Measurements from ENCODE around the gene MCF2L.
"Not testable (repeated sequence)": the region's sequence is repeated elsewhere in the genome, so short reads cannot be mapped to it uniquely, and the experiment has no call there.

The MCF2L gene

DNA sequence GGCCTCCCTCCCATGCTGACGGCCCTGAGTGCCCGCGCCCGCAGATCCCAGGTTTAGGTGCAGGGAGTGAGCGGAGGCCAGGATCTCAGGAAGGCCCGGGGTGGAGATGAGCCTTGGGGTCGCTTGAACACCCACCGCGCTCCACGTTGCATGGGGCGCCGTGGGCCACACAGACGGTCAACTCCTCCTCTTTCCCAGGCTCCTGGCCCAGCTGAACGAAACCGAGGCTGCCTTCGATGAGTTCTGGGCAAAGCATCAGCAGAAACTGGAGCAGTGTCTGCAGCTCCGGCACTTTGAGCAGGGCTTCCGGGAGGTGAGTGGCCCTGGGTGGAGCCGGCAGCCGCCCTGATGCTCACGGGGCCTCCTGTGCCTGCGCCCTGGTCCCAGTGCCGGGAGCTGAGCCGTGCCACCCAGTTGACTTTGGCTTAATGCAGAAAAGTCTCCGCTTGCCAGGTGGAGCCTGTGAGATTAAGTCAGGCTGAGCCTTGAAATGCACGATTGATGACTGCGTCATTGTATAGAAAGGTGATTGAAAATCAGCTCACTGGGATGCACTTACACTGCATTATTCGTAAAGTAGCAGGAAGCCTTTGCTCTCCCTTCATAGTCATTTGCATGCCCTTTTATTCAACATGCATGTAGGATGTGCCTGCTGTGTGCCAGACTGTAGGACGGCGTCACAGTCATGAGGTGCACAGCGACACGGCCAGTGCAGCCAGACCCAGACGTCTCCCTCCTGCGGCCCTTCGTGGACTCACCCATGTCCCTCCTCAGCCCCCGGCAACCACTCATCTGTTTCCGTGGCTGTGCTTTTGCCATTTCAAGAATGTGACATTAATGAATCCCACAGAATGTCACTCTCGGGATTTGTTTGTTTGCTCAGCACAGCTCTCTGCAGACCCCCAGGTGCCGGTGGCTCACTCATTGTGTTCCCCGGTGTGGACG lies 101.1 kb downstream of the MCF2L start:
- DNase-seq (ENCODE audit: low spot score), result no peak

DNA sequence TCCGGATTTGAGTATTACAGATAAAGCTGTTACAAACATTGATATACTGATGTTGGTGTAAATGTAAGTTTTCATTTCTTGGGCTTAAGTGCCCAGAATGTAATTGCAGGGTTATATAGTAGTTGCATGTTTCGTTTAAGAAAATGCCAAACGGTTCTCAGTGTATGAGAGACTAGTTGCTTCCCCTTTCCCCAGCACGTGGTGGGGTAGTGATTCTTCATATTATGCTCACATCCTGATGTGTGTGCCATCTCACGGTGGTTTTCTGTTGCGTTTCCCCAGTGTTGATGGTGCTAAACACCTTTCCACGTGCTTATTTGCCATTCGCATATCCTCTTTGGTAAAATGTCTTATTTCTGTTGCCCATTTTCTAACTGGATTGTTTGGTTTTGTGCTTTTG lies 101.8 kb downstream of the MCF2L start:
- no peak for DNase-seq (ENCODE audit: low spot score)

DNA sequence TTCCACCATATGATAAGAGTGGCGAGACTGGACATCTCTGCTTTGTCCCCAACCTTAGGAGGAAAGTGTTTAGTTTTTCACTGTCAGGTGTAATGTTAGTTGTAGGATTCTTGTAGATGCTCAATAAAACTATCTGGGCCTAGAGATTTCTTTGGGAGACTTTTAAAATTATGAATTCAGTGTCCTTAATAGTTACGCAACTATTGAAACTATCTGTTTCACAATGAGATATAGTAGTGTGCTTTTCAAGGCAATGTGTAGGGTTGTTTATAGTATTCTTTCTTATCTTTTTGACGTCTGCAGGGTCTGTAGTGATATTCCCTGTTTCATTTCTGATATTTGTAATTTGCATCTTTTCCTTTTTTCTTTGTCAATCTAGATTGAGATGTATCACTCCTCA lies 103.4 kb downstream of the MCF2L start:
- DNase-seq (ENCODE audit: low spot score), result no peak

DNA sequence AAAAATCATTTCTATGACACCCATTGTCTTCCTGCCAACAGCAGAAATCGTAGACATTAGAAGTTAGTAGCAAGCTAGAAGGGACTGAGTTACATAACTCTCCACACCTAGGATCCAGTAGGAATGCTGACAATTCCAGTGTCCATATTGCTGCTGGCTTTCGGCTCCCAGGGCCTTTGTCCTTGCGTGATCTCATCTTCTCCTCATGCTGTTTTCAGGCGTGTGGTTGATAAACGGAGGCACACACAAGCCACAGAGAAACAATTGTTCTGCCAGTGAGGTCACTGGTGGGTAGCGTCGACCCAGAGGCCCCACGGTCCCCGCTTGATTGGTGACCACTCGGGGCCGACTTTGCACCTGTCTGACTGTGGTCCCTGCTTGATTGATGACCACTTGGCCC lies 104.9 kb downstream of the MCF2L start:
- DNase-seq (ENCODE audit: low spot score), result no peak

DNA sequence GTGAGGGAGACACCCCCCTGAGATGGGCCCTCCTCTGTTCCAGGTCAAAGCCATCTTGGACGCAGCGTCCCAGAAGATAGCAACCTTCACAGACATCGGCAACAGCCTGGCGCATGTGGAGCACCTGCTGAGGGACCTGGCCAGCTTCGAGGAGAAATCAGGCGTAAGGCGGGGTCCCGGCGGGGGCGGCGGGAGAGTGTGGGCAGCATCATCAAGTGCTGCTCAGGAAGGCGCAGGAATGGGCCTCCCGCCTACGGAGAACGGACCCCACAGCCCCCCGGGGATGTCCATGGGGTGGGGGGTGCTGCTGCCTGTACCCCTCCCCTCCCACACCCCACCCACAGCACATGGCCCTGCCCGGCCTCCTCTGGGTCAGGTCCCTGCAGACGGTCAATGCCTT lies 105.4 kb downstream of the MCF2L start:
- no peak for DNase-seq (ENCODE audit: low spot score)

DNA sequence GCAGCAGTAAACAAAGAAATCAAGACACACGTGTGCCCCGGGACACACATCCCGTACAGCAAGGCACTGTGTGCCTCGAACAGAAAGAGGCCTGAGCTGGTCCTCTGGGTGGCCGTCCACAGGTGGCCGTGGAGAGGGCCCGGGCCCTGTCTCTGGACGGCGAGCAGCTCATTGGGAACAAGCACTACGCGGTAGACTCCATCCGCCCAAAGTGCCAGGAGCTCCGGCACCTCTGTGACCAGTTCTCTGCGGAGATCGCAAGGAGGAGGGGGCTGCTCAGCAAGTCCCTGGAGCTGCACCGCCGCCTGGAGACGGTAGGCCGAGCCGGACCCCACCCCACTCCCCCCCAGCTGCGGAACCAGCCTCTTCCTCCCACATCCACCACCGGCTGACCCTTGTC lies 105.9 kb downstream of the MCF2L start:
- no peak for DNase-seq (ENCODE audit: low spot score)

DNA sequence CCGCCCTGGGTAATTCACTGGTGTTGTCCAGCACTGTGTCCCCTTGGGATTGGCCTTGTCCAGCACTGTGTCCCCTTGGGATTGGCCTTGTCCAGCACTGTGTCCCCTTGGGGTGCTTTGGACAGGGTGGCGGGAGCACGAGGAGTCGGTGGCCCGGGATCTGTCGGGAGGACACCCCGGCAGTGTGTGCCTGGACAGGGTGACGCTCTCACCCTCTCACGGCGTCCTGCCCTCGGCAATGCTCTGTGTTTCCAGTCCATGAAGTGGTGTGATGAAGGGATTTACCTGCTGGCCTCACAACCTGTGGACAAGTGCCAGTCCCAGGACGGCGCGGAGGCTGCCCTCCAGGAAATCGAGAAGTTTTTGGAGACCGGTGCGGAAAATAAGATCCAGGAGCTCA lies 106.7 kb downstream of the MCF2L start:
- no peak for DNase-seq (ENCODE audit: low spot score)

DNA sequence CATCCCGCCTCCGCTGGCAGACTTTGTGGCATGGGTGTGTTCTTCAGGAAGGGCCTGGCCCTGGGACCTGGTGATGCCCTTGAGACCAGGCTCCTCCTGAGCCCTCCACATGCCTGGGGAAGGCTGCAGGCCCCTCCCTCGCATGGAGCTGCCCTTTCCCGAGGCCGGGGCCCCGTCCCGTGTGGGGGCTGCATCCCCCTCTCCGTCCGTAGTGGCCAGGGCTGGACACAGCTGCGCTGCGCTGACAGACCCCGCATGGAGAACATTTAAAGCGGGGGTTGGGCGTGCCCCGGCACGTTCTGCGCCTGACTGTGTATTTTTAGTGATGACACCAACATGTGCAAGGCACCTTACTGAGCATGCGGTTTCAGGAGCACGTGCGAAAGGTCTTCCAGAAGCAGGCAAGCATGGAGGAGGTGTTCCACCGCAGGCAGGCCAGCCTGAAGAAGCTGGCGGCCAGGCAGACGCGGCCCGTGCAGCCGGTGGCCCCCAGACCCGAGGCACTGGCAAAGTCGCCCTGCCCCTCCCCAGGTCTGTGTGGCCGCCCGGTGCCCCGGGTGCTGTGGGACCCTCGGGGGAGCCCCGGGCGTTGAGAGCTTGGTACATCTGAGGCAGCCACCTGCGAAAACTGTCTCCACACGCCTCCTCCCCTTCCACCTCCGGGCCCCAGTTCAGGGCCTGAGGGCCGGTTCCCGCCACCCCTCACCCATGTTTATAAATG lies 107.8 kb downstream of the MCF2L start:
- DNase-seq (ENCODE audit: low spot score), result no peak

DNA sequence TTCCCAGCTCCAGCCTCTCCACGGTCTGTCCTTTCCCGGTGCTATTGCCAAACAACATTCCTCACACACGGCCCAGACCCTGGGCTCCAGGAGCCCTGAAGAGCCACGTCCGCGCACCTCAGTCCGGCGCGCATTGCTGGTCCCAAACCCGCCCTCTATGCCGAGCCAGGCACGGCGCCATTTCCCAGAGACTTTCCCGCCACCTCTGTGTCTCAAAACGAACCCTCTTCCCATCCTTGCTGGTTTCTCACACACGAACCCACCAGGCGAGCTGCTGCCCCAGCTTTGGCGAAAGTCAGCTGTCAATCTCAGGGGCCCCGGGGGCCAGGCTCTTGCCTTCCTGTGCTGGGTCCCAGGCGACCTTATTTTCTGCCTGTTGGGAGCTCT lies 108.5 kb downstream of the MCF2L start:
- DNase-seq (ENCODE audit: low spot score), result no peak

DNA sequence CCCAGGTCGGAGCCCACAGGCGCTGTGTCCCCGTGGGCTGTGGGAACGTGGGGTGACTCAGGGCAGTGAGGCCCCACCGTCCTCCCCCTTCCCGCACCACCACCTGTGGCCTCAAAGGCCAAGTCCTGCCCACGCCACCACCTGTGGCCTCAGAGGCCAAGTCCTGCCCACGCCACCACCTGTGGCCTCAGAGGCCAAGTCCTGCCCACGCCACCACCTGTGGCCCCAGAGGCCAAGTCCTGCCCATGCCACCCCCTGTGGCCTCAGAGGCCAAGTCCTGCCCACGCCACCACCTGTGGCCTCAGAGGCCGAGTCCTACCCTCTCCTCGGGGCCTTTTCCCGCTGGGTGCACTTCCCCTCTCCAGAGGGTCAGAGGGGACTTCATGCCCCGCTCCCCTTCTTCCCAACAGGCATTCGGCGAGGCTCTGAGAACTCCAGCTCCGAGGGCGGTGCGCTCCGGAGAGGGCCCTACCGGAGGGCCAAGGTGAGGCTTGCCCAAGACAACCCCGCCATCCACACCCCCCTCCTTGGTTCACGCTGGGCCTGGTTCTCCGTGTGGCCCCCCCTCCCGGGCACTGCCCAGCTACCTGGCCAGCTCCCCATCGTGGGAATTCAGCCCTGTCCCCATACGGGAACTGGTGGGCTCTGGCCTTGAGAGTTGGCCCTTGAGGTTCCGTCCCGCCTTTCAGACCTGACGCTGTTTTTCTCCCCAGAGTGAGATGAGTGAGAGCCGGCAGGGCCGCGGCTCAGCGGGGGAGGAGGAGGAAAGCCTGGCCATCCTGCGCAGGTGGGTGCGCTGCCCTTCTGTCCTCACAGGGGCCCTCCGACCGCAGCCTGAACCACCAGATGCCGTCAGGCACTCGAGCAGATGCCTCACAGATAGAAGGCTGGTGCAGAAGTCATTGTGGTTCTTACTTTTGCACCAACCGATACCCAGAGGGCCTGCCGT lies 109.2 kb downstream of the MCF2L start:
- DNase-seq (ENCODE audit: low spot score), result no peak

DNA sequence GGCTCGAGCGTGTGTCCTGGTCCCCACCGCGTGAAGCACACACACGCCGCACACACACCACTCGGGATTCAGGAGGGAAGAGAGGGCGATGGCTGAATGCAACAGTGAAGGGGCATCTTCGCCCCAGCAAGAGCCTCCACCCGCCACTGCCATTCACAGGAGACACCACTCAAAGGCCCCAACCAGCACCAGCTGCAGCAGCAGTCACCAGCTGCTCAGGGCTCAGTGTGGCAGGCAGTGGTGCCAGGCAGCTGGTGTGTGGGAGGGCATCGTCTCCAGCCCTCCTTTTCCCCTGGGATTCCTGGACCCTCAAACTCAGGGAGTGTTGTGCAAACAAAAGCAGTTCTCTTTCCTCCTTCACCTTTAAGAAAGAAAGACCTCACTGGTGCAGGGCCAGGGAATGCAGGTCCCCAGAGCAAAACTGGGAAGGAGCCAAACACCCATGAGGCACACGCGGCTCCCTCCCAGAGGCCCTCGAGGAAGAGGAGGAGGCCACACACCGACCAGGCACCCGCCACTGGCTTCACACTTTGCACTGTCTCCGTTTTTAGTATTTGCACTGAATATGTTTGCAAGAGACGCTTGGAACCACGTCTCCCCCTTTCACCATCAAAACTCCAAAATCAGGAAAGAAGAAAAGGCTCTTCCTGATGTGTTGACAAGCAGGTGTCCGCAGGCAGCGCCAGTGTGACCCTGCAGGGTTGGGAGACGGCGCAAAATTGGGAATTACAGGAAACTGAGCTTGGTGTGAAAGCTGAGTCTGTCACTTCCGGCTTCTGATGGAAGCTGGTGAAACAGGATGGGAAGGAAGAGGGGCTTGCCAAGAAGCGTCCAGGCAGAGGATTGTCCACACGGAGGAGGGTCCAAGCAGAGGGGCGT lies 110.1 kb downstream of the MCF2L start:
- DNase-seq (ENCODE audit: low spot score), result no peak

DNA sequence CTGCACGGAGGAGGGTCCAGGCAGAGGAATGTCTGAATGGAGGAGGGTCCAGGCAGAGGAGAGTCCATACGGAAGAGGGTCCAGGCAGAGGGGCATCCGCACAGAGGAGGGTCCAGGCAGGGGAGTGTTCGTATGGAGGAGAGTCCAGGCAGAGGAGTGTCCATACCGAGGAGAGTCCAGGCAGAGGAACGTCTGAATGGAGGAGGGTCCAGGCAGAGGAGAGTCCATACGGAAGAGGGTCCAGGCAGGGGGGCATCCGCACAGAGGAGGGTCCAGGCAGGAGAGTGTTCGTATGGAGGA lies 110.7 kb downstream of the MCF2L start:
- not testable (repeated sequence) for DNase-seq (ENCODE audit: low spot score)

DNA sequence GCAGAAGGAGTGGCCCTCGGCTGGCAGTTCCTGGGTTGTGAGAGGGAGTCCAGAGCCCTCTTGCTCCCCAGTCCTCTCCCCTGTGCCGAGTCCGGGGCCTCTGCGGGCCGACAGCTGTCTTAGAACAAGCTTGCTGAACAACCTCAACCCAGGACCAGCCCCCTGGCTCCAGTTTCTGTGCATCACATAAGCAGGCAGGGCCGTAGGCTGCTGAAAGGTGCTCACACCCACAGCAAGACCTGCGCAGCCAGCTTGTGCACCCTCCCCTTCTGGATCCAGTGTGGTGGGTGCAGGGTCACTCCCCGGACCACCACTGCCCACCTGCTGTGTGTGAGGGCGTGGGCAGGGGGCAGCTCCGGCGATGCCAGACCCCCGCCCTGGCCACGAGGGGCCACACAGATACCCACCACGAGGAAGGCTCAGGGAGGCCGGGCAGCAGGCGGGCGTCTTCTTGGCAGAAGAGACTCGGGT lies 111.4 kb downstream of the MCF2L start:
- DNase-seq (ENCODE audit: low spot score), result no peak

DNA sequence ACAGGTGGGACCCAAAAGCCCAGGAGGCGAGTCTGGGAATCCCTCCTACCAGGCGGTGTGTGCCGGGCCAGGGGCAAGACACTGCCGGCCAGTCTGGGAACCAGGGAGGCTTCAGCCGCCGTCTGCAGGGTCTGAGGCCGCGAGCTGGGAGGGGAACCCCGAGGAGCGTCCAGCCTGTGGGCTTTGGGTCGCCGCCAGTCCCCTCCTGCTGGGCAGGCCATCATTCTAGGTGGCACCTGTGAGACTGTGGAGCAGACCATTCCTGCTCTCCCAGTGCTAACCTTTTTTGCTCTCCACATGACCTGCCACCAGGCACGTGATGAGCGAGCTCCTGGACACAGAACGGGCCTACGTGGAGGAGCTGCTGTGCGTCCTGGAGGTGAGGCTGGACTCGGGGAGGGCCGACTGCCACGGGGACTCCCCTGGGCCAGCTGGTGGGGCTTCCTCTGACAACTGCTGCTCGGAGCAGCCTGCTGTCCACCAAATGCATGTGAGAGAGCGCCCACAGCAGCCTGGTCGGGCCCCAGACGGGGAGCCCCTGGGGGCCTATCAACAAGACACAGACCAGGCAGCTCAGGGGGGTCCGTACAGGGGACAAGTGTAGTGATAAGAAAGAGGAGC lies 112.0 kb downstream of the MCF2L start:
- DNase-seq (ENCODE audit: low spot score), result no peak

DNA sequence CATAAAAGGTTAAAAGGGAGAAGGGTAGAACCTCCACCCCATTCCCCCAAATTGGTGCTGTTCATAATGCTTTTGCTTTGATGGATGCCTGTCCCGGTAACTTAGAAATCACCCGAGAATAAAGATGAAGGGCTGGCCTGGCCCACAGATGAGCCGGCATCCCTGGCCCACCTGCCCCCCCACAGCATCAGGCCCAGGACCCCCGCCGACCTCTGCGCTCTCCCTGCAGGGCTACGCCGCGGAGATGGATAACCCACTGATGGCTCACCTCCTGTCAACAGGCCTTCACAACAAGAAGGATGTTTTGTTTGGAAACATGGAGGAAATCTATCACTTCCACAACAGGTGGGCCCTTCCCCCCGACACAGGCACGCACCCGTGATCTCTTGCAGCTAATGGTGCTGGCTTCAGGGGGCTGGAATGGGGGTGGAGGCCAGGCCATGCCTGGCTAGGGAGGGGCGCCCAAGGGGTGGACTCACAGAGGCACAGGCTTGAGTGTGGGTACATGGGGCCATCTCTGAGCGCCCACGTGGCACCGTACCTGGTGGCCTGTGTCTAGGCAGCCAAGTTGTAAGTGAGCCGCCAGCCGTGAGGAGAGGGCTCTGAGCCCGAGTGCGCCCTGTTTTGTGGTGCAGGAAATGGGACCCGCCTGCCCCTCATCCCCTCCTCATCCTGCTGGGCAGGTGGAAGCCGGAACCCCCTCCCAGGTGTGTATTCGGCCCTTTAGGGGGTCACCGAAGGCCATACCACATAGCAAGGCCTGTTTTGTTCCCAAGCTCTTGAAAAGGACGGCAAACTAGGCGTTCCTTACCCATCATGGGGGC lies 113.4 kb downstream of the MCF2L start:
- no peak for DNase-seq (ENCODE audit: low spot score)

DNA sequence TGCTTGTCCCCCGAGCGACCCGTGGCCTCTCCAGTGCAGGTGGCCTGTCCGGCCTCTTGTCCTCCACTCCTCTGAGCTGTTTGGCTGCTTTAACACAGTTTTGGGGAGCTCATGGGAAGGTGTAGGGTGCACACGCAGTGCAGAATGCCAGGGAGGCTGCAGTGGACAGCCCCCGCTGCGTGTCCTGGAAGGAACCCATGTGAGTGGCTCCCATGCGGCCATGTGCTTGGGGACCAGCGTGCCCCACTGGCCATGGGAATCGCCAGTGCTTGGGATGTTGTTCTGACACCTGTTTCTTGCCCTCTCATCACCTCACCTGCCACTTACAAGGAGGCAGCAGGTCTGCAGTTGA lies 114.0 kb downstream of the MCF2L start:
- DNase-seq (ENCODE audit: low spot score), result no peak

DNA sequence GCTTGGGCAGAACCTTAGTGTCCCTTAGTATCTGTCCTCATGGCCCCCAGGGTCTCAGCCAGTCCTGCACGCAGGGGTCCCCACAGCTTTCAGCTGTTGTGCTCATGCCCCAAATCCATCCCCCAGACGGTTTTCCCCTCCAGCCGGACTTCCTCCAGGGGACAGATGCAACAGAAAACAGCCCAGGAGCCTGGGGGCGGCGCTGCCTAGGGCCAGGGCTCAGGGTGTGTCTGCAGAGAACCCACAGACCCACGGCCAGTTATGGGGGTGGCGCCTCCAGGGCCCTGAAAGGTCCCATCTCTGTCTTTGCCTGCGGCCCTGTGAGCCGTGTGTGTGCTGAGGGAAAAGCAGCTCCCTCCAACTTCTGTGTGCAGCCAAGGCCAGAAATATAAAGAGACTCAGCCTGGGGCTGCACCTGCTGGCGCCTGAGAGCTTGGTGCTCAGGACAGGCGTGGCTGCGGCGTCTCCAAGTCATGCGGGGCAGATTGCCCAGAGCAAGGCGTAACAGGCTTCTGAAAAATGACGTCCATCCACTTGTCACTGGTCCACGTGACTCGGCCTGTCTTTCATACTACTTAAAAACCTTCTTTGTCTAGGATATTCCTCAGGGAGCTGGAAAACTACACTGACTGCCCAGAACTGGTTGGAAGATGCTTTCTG lies 114.5 kb downstream of the MCF2L start:
- no peak for DNase-seq (ENCODE audit: low spot score)

DNA sequence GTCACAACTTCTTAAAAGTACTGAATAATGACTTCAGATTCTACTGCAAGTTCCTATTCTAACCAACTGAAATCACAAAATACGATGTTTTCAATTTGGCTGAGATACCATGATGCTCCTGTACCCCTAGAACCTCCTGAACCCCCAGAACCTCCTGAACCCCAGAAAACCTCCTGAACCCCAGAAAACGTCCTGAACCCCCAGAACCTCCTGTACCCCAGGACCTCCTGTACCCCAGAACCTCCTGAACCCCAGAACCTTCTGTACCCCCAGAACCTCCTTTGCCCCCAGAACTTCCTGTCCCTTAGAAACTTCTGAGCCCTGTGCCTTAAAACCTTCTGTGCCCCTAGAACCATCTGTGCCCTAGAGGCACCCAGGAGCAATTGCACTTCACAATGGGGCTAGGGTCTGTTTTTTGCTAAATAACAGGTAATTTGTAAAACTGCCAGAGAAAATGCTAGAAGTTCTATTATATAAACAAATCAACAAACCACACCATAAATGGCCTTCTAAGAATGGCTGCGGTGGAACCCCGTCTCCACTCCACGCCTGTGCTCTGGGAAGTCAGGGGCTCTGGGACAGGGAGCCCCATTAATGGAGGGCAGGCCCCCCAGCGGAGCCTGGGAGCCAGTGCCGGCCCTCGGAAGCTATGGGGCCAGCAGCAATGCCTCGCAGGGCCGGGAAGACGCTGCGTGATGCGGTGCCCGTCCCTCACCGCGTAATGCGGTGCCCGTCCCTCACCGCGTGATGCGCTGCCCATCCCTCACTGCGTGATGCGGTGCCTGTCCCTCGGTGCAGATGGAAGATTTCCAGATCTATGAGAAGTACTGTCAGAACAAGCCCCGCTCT lies 115.3 kb downstream of the MCF2L start:
- DNase-seq (ENCODE audit: low spot score), result no peak
